ENCODE measurements around the gene KCNMB3.
A peak's percentile ranks its signal among the peaks of the same experiment; 100 is the strongest.

Gene KCNMB3

GRCh38 chr3:179196700-179197099 lies 54.2 kb downstream of the KCNMB3 start:
- no peak for TF ChIP-seq POLR2A (IDR thresholded peaks at IDR 0.05; ENCODE audit: low read depth, low read length)

GRCh38 chr3:179196098-179196497 lies 54.8 kb downstream of the KCNMB3 start:
- peak; percentile 86 for FAIRE-seq
- no peak for TF ChIP-seq POLR2A (IDR thresholded peaks at IDR 0.05; ENCODE audit: low read depth, low read length)
- peak; percentile 26 for DNase-seq (ENCODE audit: insufficient read length, low spot score)

More at GRCh38 chr3:179196700-179197099, 54.2 kb downstream of the KCNMB3 start:
- FAIRE-seq (peak; percentile 74), DNase-seq (ENCODE audit: insufficient read length, low spot score) (no peak)

GRCh38 chr3:179194931-179195330 lies 56.0 kb downstream of the KCNMB3 start:
- TF ChIP-seq POLR2A (IDR thresholded peaks at IDR 0.05; ENCODE audit: low read depth, low read length): no peak
- FAIRE-seq: peak; percentile 41
- no peak for DNase-seq (ENCODE audit: insufficient read length, low spot score)

Measured in H54 (cell line).